ENCODE measurements around the gene MAL.

MAL gene

GRCh38 chr2:95050385-95051300 is 25.1 kb downstream of the MAL start:
- no peak for TF ChIP-seq CTCF (IDR thresholded peaks at IDR 0.05)

GRCh38 chr2:95051626-95052025 is 26.1 kb downstream of the MAL start:
- TF ChIP-seq CTCF (IDR thresholded peaks at IDR 0.05) = no peak

- TF ChIP-seq CTCF (IDR thresholded peaks at IDR 0.05) = no peak
Measured at GRCh38 chr2:95052307-95052706, 26.8 kb downstream of the MAL start.

GRCh38 chr2:95052804-95053479 is 27.4 kb downstream of the MAL start:
- no peak for TF ChIP-seq CTCF (IDR thresholded peaks at IDR 0.05)

- no peak for TF ChIP-seq CTCF (IDR thresholded peaks at IDR 0.05)
Measured at GRCh38 chr2:95053543-95053942, 28.0 kb downstream of the MAL start.

- TF ChIP-seq CTCF (IDR thresholded peaks at IDR 0.05) = no peak
Measured at GRCh38 chr2:95054016-95054415, 28.5 kb downstream of the MAL start.

GRCh38 chr2:95055262-95055661 is 29.8 kb downstream of the MAL start:
- no peak for TF ChIP-seq CTCF (IDR thresholded peaks at IDR 0.05)
